Measurements from ENCODE around the gene ATP11A.
"Not testable (repeated sequence)": the region's sequence is repeated elsewhere in the genome, so short reads cannot be mapped to it uniquely, and the experiment has no call there.

Gene ATP11A

GRCh38 chr13:112825071-112825470, 135.2 kb downstream of the ATP11A start:
- DNase-seq: no peak

GRCh38 chr13:112825875-112826274, 136.0 kb downstream of the ATP11A start:
- DNase-seq: no peak

- no peak for DNase-seq
These were observed 136.7 kb downstream of the ATP11A start for GRCh38 chr13:112826565-112826964.

GRCh38 chr13:112828082-112828699, 138.4 kb downstream of the ATP11A start:
- DNase-seq: no peak

DNA sequence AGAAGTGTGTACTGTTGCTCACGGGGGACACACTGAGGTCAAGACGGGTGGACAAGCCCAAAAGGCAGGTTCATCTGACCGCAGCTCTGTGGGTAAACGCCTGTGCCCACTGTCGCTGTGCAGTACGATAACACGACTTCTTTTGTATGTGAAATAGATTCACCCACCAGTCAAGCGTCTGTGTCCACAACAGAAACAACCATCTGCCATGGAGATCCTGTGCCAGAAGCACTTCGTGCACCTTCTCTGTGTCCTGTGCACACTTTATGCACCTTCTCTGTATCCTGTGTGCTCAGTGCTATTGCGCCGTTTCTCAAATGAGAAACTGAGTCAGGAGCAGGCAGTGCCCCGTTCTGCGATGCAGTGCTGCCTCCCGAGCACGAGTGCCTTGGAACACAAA, 138.9 kb downstream of the ATP11A start:
- DNase-seq: no peak

GRCh38 chr13:112831196-112831595, 141.4 kb downstream of the ATP11A start:
- no peak for DNase-seq

DNA sequence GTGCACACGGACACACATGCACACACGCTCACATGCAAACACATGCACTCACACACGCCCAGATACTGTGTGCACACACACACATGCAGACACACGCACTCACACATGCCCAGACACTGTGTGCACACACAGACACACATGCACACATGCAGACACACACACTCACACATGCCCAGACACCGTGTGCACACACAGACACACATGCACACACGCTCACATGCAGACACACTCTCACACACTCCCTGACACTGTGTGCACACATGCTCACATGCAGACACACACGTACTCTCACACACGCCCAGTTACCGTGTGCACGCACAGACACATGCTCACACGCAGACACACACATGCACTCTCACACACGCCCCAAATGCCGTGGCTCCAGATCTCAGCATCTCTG, 142.0 kb downstream of the ATP11A start:
- no peak for DNase-seq

GRCh38 chr13:112832811-112833210, 143.0 kb downstream of the ATP11A start:
- DNase-seq: no peak

DNA sequence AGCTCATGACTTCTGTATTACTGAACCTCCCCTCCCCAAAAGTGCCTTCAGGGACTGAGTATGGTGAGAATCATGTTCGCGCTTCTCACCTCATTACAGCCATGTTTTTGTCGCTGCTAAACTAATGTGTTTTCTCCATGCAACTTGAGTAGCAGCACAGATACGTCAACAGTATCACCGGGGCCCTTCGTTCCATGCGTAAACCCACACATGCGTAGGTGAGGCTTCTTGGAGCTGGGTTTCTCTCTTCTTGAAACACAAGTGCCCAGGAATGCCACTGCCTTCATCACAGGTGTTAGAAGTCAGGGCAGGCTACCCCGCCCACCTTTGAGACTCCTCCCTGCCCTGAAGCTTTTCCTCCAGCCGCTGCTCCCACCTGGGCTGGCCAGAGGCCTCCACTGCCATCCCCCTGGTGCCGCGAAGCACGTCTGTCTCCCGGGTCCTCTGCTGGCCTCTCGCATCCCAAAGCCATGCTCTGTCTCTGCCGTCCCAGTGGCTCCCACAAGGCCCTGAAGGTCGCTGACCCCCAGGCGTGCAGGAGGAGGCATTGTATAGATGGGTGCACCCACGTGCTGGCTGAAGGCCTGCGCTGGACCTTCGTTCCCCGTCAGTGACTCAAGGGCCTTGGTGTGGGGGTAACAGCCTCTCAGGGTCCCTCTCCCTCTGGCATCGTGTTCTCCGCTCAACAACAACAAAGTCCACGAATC, 143.9 kb downstream of the ATP11A start:
- no peak for DNase-seq

DNA sequence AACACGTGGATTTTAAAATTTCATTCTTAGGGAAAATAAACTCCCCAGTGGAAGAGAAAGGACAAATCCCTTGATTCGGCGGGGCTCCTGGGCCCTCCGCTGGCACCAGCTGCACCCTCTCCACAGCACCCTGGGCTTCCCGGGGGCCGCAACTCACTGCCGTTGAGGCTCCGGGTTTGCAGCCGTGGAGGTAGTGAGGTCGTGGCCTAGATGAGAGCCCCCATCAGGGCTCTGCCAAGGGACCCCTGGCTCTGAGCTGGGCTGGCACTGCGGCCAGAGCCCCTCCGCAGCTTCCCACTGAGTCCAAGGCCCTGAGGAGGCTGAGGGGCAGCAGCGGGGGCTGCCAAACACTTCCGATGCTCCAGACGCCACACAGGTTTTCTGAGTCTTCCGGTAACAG, 145.5 kb downstream of the ATP11A start:
- DNase-seq: no peak

DNA sequence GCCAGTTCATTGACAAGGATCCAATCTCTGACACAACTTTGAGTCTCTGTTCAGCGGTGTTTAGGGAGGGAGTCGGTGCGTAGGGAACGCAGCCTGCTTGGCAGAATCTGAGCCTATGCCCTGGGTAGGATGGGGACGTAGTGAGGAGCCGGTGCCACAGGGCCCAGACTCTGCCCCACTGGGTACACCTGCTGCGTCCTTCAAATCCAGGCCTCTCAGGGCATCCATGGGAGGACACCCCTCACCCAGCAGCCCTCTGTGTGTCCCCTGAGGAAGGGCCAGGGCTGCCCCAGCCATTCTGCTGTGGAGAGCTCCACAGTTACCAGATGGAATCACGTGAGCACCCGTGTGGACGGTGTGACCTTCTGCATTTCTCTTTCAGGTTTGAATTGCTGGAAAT, 146.0 kb downstream of the ATP11A start:
- DNase-seq: no peak

GRCh38 chr13:112836940-112837339, 147.1 kb downstream of the ATP11A start:
- DNase-seq: no peak

DNA sequence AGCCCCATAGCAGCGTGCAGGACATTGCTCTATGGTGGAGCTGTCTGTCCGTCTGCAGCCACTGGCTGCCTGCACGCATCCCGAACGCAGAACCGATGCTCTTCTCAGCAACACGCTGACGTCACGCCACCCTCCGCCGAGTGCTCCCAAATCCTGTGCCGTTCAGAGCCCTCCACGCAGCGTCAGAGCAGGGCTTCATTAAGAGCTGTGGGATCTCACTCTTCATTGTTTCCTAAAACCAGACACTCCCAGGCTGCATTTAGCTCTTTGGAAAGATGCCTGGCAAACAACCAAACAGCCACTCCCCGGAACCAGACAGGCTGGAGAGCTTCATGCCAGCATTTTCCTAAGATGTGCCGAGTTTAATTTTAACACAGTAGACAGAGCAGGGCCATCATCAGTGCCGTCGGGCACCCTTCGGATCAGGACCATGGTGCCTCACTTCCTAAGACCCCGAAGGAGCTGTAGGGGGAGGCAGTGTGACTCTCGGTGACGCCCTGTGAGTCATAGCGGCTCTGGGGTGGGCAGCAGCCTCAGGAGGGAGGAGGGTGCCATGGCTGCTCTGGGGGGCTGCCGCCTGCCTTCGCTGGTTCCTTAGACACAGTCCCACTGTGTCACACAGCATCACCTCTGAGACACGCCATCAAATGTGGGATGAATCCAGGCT, 147.7 kb downstream of the ATP11A start:
- DNase-seq: no peak

- no peak for DNase-seq
These were observed 148.4 kb downstream of the ATP11A start for GRCh38 chr13:112838038-112838841.

DNA sequence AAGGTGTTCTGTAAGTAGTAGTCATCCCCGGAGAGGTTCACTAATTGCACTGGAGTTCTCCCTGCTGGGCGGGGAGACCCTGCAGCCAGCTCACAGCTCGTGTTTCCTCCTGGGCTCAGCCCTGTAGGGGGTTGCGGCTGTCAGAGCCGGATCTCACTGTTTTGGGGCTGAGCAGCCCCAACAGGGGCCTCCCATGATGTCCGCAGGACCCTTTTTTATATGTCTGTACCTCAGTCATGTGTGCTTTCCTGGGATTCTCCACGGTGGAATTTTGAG, 148.9 kb downstream of the ATP11A start:
- DNase-seq: no peak

GRCh38 chr13:112839356-112840105, 149.7 kb downstream of the ATP11A start:
- DNase-seq: no peak

GRCh38 chr13:112840472-112841302, 150.8 kb downstream of the ATP11A start:
- no peak for DNase-seq

DNA sequence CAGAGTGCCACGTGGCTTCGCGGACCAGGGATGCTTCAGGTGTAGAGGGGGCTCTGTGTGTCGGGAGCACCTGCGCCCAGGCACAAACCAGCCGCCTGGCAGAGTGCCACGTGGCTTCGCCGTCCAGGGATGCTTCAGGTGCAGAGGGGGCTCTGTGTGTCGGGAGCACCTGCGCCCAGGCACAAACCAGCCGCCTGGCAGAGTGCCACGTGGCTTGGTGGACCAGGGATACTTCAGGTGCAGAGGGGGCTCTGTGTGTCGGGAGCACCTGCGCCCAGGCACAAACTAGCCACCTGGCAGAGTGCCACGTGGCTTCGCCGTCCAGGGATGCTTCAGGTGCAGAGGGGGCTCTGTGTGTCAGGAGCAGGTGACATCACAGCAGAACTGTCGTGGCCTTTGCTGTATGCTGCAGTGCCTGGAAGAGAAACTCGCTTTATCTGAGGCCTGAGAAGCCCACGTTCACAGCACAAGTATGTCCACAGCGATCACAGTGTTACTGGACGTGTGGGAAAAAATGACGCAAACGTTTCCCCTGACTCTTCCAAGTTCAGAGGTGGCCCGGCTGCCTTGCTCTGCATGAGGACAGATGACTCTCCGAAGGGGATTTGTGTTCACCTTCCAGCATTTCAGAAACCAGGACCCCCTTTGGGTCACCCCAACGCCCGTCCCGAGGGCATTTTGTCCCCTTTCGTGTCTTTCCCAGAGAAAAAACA, 151.6 kb downstream of the ATP11A start:
- DNase-seq: not testable (repeated sequence)

GRCh38 chr13:112842343-112842856, 152.6 kb downstream of the ATP11A start:
- DNase-seq: no peak

DNA sequence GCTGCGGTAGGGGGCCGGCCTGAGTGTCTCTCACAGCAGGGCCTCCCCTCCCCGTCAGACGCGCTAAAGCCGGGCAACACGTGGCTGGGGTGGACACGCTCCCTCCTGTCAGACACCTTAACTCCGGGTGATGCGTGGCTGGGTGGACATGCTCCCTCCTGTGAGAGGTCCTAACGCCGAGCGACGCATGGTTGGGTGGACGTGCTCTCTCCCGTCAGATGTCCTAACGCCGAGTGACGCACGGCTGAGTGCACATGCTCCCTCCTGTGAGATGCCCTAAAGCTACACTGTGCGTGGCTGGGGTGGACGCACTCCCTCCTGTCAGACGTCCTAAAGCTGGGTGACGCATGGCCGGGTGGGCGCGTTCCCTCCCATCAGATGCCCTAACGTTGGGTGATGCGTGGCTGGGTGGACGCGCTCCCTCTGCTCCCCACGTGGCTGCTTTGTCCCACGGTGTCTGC, 153.1 kb downstream of the ATP11A start:
- no peak for DNase-seq

Data from activated CD4-positive, alpha-beta T cell treated with anti-CD3 and anti-CD28 coated beads, Interleukin-2, amount 50 U/mL, for 4 hours (primary cell).